ENCODE data around the gene SOX6. TPM values are rescaled to one million over a fixed set of nuclear protein-coding genes. Genes with fewer than 3 reads are reported as not detected.

Gene SOX6
- polyA plus RNA-seq, 1 donor (not counting 4 experiments of a cell fraction or from before 2014, with no cell fraction given) = 6.0 TPM

DNA sequence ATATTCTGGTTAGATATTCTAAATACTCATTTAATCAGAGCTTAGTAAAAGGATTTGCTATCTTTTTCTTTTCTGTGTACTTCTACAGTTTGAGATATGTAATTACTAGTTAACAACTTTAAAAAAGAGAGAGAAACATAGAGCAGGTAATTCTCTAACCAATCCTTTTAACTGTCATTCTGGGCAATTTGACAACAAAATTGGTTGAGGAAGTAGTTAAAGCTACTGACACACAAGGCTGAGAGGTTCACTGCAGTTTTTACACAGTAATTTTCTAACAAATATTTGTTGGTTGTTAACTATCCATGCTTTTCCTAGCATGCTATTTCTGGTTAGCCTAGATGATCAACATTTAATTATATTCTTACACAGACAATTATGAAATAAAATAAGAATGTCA, 3.6 kb downstream of the SOX6 start:
- dilution Hi-C loops (cut with MboI; ENCODE audit: extremely low pct_ligation_motif_present, low sequenced_read_pairs) = no loop called here
- Histone ChIP-seq H3K9me3 (ENCODE audit: control insufficient read depth, low read depth, low read length) (no peaks in the 10 kb centered on the region), H3K4me1 (ENCODE audit: control insufficient read depth, extremely low read depth, insufficient read depth, low read length) (no peaks in the 10 kb centered on the region), H2AFZ (ENCODE audit: control insufficient read depth, low read length) (no peak overlapping the region), H4K20me1 (ENCODE audit: control insufficient read depth, extremely low read depth, insufficient read depth, low read length) (no peaks in the 10 kb centered on the region), H3K4me3 (ENCODE audit: control insufficient read depth in 2 of 3, extremely low read depth in 1 of 3, insufficient read depth in 2 of 3, low read depth in 1 of 3, low read length in 3 of 3) (no peak overlapping the region), H3K9ac (ENCODE audit: control insufficient read depth, extremely low read depth, insufficient read depth, low read length) (no peak overlapping the region), H3K9me1 (ENCODE audit: control insufficient read depth, extremely low read depth, insufficient read depth, low read length) (no peaks in the 10 kb centered on the region), H3K27me3 (ENCODE audit: control insufficient read depth, extremely low read depth, insufficient read depth, low read length) (no peaks in the 10 kb centered on the region), H3K27ac (ENCODE audit: control insufficient read depth, insufficient read depth, low read length) (no peak overlapping the region), H3K79me2 (ENCODE audit: control insufficient read depth, insufficient read depth, low read length) (no peaks in the 10 kb centered on the region), H3K4me2 (ENCODE audit: control insufficient read depth, extremely low read depth, insufficient read depth, low read depth, low read length) (no peak overlapping the region), H3K36me3 (ENCODE audit: control insufficient read depth in 2 of 2, extremely low read depth in 1 of 2, insufficient read depth in 2 of 2, low read length in 2 of 2) (no peaks in the 10 kb centered on the region)
- TF ChIP-seq, protein P1, sequence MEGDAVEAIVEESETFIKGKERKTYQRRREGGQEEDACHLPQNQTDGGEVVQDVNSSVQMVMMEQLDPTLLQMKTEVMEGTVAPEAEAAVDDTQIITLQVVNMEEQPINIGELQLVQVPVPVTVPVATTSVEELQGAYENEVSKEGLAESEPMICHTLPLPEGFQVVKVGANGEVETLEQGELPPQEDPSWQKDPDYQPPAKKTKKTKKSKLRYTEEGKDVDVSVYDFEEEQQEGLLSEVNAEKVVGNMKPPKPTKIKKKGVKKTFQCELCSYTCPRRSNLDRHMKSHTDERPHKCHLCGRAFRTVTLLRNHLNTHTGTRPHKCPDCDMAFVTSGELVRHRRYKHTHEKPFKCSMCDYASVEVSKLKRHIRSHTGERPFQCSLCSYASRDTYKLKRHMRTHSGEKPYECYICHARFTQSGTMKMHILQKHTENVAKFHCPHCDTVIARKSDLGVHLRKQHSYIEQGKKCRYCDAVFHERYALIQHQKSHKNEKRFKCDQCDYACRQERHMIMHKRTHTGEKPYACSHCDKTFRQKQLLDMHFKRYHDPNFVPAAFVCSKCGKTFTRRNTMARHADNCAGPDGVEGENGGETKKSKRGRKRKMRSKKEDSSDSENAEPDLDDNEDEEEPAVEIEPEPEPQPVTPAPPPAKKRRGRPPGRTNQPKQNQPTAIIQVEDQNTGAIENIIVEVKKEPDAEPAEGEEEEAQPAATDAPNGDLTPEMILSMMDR (optimal IDR thresholded peaks at IDR 0.05 in 1 of 3, IDR thresholded peaks at IDR 0.05 in 1 of 3, conservative IDR thresholded peaks at IDR 0.05 in 1 of 3; ENCODE audit: extremely low read depth in 1 of 3, insufficient read depth in 2 of 3, low read length in 3 of 3) = no peak
- no peak for TF ChIP-seq EZH2 (IDR thresholded peaks at IDR 0.05; ENCODE audit: low read length)
- DNase-seq (ENCODE audit: low read depth, low spot score) (no peak), FAIRE-seq (no peak)

DNA sequence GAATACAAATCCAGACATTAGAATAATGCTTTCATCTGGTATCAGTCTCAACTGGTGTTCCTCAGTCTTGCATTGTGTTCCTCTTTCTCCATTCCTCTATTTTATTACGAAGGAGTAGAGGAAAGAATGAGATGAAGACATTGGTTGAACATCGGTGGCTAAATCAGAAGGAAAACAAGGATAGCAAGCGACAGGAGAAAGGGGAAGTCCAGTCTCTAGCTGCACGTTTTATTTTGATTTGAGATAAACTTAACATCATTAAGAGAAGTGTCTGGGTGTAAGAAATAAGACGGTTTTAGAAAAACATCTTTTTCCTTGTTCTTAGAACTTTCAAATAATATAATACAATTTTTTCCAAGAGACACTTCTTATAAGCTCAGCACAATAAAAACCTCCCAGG, 6.2 kb downstream of the SOX6 start:
- Histone ChIP-seq H3K4me3 (ENCODE audit: control insufficient read depth in 2 of 3, extremely low read depth in 1 of 3, insufficient read depth in 2 of 3, low read depth in 1 of 3, low read length in 3 of 3) (no peak overlapping the region), H3K79me2 (ENCODE audit: control insufficient read depth, insufficient read depth, low read length) (no peaks in the 10 kb centered on the region), H3K27ac (ENCODE audit: control insufficient read depth, insufficient read depth, low read length) (no peak overlapping the region), H3K4me1 (ENCODE audit: control insufficient read depth, extremely low read depth, insufficient read depth, low read length) (no peaks in the 10 kb centered on the region), H3K36me3 (ENCODE audit: control insufficient read depth in 2 of 2, extremely low read depth in 1 of 2, insufficient read depth in 2 of 2, low read length in 2 of 2) (no peaks in the 10 kb centered on the region), H3K4me2 (ENCODE audit: control insufficient read depth, extremely low read depth, insufficient read depth, low read depth, low read length) (no peak overlapping the region), H3K27me3 (ENCODE audit: control insufficient read depth, extremely low read depth, insufficient read depth, low read length) (no peaks in the 10 kb centered on the region), H3K9me1 (ENCODE audit: control insufficient read depth, extremely low read depth, insufficient read depth, low read length) (no peaks in the 10 kb centered on the region), H4K20me1 (ENCODE audit: control insufficient read depth, extremely low read depth, insufficient read depth, low read length) (no peaks in the 10 kb centered on the region), H2AFZ (ENCODE audit: control insufficient read depth, low read length) (no peak overlapping the region), H3K9me3 (ENCODE audit: control insufficient read depth, low read depth, low read length) (no peaks in the 10 kb centered on the region), H3K9ac (ENCODE audit: control insufficient read depth, extremely low read depth, insufficient read depth, low read length) (no peak overlapping the region)
- DNase-seq (ENCODE audit: low read depth, low spot score) = no peak
- FAIRE-seq = no peak
- dilution Hi-C loops (cut with MboI; ENCODE audit: extremely low pct_ligation_motif_present, low sequenced_read_pairs) = no loop called here
- TF ChIP-seq EZH2 (IDR thresholded peaks at IDR 0.05; ENCODE audit: low read length) = no peak
- TF ChIP-seq, protein P1 (optimal IDR thresholded peaks at IDR 0.05 in 1 of 3, IDR thresholded peaks at IDR 0.05 in 1 of 3, conservative IDR thresholded peaks at IDR 0.05 in 1 of 3; ENCODE audit: extremely low read depth in 1 of 3, insufficient read depth in 2 of 3, low read length in 3 of 3) = no peak

Data from keratinocyte (primary cell).